ENCODE measurements around the gene MAML2. TPM values are rescaled to one million over a fixed set of nuclear protein-coding genes. Genes with fewer than 3 reads are reported as not detected.
A peak's percentile ranks its signal among the peaks of the same experiment; 100 is the strongest.

MAML2 gene
- total RNA-seq, 1 experiment from 2014 or later = 28.3 TPM

DNA sequence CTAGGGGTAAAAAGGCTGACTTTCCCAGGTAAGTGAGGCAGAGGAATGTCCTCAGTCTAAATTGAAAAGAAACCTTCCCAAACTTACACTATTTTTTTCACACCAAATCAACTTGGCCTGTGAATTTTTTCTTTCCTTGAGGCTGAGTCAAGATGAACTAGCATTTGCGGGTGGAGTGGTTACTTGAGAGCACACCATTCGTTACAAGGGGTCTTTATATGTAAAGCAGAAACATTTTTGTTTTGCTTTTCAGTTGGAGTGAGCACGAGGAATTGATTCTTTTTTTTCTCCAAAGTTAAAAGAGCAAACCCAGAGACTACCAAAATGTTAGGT, 36.4 kb downstream of the MAML2 start:
- DNase-seq = peak in 1 of 2 experiments; percentile 40
- H3K4me2 ChIP-seq = peak overlapping the region; percentile 81
- peak overlapping the region; percentile 43; the same call in 1 of the 2 replicates for H3K4me3 ChIP-seq
- intact Hi-C loops (cut with micrococcal nuclease; ENCODE audit: unreplicated experiment) = loop anchor here (2.0 to 5.0 kb wide), 5 partner anchors 18 to 269 kb away; no protein-coding TSS in a partner anchor
- peaks cover 73% of the 10 kb centered on the region for H3F3A ChIP-seq (ENCODE audit: insufficient read depth, low read depth)
- H3K27me3 ChIP-seq (ENCODE audit: insufficient read depth, low read depth) = no peaks in the 10 kb centered on the region
- TF ChIP-seq, protein P1, sequence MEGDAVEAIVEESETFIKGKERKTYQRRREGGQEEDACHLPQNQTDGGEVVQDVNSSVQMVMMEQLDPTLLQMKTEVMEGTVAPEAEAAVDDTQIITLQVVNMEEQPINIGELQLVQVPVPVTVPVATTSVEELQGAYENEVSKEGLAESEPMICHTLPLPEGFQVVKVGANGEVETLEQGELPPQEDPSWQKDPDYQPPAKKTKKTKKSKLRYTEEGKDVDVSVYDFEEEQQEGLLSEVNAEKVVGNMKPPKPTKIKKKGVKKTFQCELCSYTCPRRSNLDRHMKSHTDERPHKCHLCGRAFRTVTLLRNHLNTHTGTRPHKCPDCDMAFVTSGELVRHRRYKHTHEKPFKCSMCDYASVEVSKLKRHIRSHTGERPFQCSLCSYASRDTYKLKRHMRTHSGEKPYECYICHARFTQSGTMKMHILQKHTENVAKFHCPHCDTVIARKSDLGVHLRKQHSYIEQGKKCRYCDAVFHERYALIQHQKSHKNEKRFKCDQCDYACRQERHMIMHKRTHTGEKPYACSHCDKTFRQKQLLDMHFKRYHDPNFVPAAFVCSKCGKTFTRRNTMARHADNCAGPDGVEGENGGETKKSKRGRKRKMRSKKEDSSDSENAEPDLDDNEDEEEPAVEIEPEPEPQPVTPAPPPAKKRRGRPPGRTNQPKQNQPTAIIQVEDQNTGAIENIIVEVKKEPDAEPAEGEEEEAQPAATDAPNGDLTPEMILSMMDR (conservative IDR thresholded peaks at IDR 0.05) = no peak
- TF ChIP-seq EZH2 (IDR thresholded peaks at IDR 0.05; ENCODE audit: low read depth) = no peak
- peak overlapping the region; percentile 96 for H3K27ac ChIP-seq
- peaks cover 44% of the 10 kb centered on the region for H3K36me3 ChIP-seq (ENCODE audit: low read depth)
- H4K20me1 ChIP-seq (ENCODE audit: insufficient read depth) = no peaks in the 10 kb centered on the region
- H3K9me2 ChIP-seq (ENCODE audit: insufficient read depth) = no peaks in the 10 kb centered on the region
- ChIA-PET POLR2A (ENCODE audit: unreplicated experiment) (interaction anchor here (0.5 to 1.4 kb wide), 14 partner anchors 27 to 513 kb away, joined by 3 to 23 read pairs (median 4); partner anchors contain the start of genes JRKL, MAML2 and MTMR2), CTCF (interaction anchor here (0.6 to 1.1 kb wide), 2 partner anchors 29 to 43 kb away, joined by 3 read pairs; no protein-coding TSS in a partner anchor)
- H3K79me2 ChIP-seq (ENCODE audit: low read depth) = peaks cover 96% of the 10 kb centered on the region
- H3K4me1 ChIP-seq (replicated peaks; ENCODE audit: insufficient read depth) = peaks cover 98% of the 10 kb centered on the region
- TSS peak; percentile 64 for BruUV-seq (replicated peaks)
- H2AFZ ChIP-seq = no peak overlapping the region
- peaks cover 13% of the 10 kb centered on the region for H3K9me3 ChIP-seq (ENCODE audit: insufficient read depth, low read depth)

DNA sequence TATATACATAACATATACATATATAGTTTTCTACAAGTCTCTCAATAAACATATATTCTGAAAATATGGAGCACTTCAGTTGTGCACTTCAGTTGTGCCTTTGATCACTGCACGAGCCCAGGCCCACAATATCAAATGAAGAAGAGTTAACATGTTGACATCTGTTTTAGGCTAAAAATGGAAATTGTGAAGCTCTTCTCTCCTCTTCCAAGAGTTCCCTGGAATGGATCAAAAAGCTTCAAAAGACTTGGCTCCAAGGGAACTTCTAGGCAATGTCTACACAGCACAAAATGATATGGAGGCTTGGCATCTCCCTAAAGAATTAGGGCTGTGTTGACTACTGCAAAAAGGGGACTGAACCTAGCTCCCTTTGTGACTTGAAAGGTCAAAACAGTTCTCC, 36.9 kb downstream of the MAML2 start:
- Histone ChIP-seq H3K79me2 (ENCODE audit: low read depth) (peaks cover 96% of the 10 kb centered on the region), H3K27ac (peak overlapping the region; percentile 96), H2AFZ (no peak overlapping the region), H3K4me3 (peak overlapping the region; percentile 43; the same call in 1 of the 2 replicates), H3K4me2 (peak overlapping the region; percentile 81), H3K4me1 (replicated peaks; ENCODE audit: insufficient read depth) (peaks cover 93% of the 10 kb centered on the region), H3F3A (ENCODE audit: insufficient read depth, low read depth) (peaks cover 71% of the 10 kb centered on the region), H3K36me3 (ENCODE audit: low read depth) (peaks cover 39% of the 10 kb centered on the region), H3K27me3 (ENCODE audit: insufficient read depth, low read depth) (no peaks in the 10 kb centered on the region), H3K9me2 (ENCODE audit: insufficient read depth) (no peaks in the 10 kb centered on the region), H3K9me3 (ENCODE audit: insufficient read depth, low read depth) (peaks cover 13% of the 10 kb centered on the region), H4K20me1 (ENCODE audit: insufficient read depth) (no peaks in the 10 kb centered on the region)
- DNase-seq = no peak
- intact Hi-C loops (cut with micrococcal nuclease; ENCODE audit: unreplicated experiment) = loop anchor here (2.0 to 5.0 kb wide), 5 partner anchors 19 to 269 kb away; no protein-coding TSS in a partner anchor
- TF ChIP-seq, protein P1 (conservative IDR thresholded peaks at IDR 0.05) = no peak
- no peak for TF ChIP-seq EZH2 (IDR thresholded peaks at IDR 0.05; ENCODE audit: low read depth)
- BruUV-seq (replicated peaks) = no TSS peak
- ChIA-PET POLR2A (ENCODE audit: unreplicated experiment) (interaction anchor here (0.6 to 1.4 kb wide), 2 partner anchors 36 to 84 kb away, joined by 6 to 23 read pairs; partner anchors contain the start of genes CCDC82, JRKL and MAML2), CTCF (interaction anchor here (0.7 kb wide), 1 partner anchor 37 kb away, joined by 3 read pairs; the partner anchor contains the start of gene MAML2)

GRCh38 chr11:96303980-96304379, 39.0 kb downstream of the MAML2 start:
- TF ChIP-seq EZH2 (IDR thresholded peaks at IDR 0.05; ENCODE audit: low read depth) = no peak
- TF ChIP-seq, protein P1 (conservative IDR thresholded peaks at IDR 0.05) = no peak
- no TSS peak for BruUV-seq (replicated peaks)
- CTCF ChIA-PET = no interaction called here
- Histone ChIP-seq H3K9me2 (ENCODE audit: insufficient read depth) (no peaks in the 10 kb centered on the region), H3K36me3 (ENCODE audit: low read depth) (peaks cover 26% of the 10 kb centered on the region; the same call in 1 of the 2 replicates), H3K79me2 (ENCODE audit: low read depth) (peaks cover 95% of the 10 kb centered on the region), H3K4me2 (peak overlapping the region; percentile 63), H3K27ac (peak overlapping the region; percentile 79), H4K20me1 (ENCODE audit: insufficient read depth) (no peaks in the 10 kb centered on the region), H2AFZ (no peak overlapping the region), H3K4me3 (no peak overlapping the region), H3K4me1 (replicated peaks; ENCODE audit: insufficient read depth) (peaks cover 72% of the 10 kb centered on the region), H3K27me3 (ENCODE audit: insufficient read depth, low read depth) (no peaks in the 10 kb centered on the region), H3F3A (ENCODE audit: insufficient read depth, low read depth) (peaks cover 62% of the 10 kb centered on the region), H3K9me3 (ENCODE audit: insufficient read depth, low read depth) (peaks cover 13% of the 10 kb centered on the region)
- DNase-seq = no peak
- POLR2A ChIA-PET (ENCODE audit: unreplicated experiment) = interaction anchor here (0.7 kb wide), 1 partner anchor 67 kb away, joined by 3 read pairs; no protein-coding TSS in a partner anchor
- intact Hi-C loops (cut with micrococcal nuclease; ENCODE audit: unreplicated experiment) = no loop called here

Measured in PC-9 (cell line).